H4 (cell line): ENCODE data around the gene RPL10. TPM values are rescaled to one million over a fixed set of nuclear protein-coding genes. Genes with fewer than 3 reads are reported as not detected.
A peak's percentile ranks its signal among the peaks of the same experiment; 100 is the strongest.

Source experiments
- DNase-seq: peaks from one replicate; pipeline ENCODE4 v3.0.0-alpha.2; 2015; ENCODE audit warnings: low spot score
- total RNA-seq: library from RNA; depleted of rRNA; stranded (reverse); fragments of >200 nt; shearing (Covaris generic); gene quantifications from 2 replicates; pipeline ENCODE4 v1.2.3, GENCODE V29; 2014; rRNA removed

The RPL10 gene
- 5,829 and 6,316 TPM in 2 replicates for total RNA-seq

GRCh38 chrX:154397888-154398667, at the start of gene RPL10:
Gene RPL10, plus strand, starts transcription at chrX:154398377. Its CDS starts 143 bp downstream, at chrX:154398520.
- DNase-seq, result peak; percentile 97

- DNase-seq, result no peak
These were observed 49.4 kb upstream of the RPL10 start for GRCh38 chrX:154348646-154349358.

GRCh38 chrX:154349359-154349935, 48.7 kb upstream of the RPL10 start:
- DNase-seq, result no peak

- no peak for DNase-seq
These were observed 48.2 kb upstream of the RPL10 start for GRCh38 chrX:154349979-154350378.

GRCh38 chrX:154350429-154351182, 47.6 kb upstream of the RPL10 start:
- no peak for DNase-seq

GRCh38 chrX:154351183-154352011, 46.8 kb upstream of the RPL10 start:
- DNase-seq, result no peak

- DNase-seq, result no peak
These were observed 46.2 kb upstream of the RPL10 start for GRCh38 chrX:154352012-154352401.

GRCh38 chrX:154352466-154352865, 45.7 kb upstream of the RPL10 start:
- no peak for DNase-seq

GRCh38 chrX:154353172-154353843, 44.9 kb upstream of the RPL10 start:
- DNase-seq, result no peak

GRCh38 chrX:154354013-154354412, 44.2 kb upstream of the RPL10 start:
- DNase-seq, result no peak

GRCh38 chrX:154354516-154354915, 43.7 kb upstream of the RPL10 start:
- DNase-seq, result no peak

GRCh38 chrX:154355094-154355775, 42.9 kb upstream of the RPL10 start:
- DNase-seq, result no peak

GRCh38 chrX:154355776-154356140, 42.4 kb upstream of the RPL10 start:
- DNase-seq, result no peak

GRCh38 chrX:154356596-154356995, 41.6 kb upstream of the RPL10 start:
- no peak for DNase-seq

GRCh38 chrX:154357205-154357604, 41.0 kb upstream of the RPL10 start:
- DNase-seq, result no peak

- no peak for DNase-seq
These were observed 40.2 kb upstream of the RPL10 start for GRCh38 chrX:154358011-154358410.

- DNase-seq, result no peak
These were observed 39.3 kb upstream of the RPL10 start for GRCh38 chrX:154358829-154359228.

- DNase-seq, result no peak
These were observed 38.6 kb upstream of the RPL10 start for GRCh38 chrX:154359362-154360154.

- DNase-seq, result no peak
These were observed 37.9 kb upstream of the RPL10 start for GRCh38 chrX:154360155-154360713.
